Activated naive CD8-positive, alpha-beta T cell treated with anti-CD3 and anti-CD28 coated beads, Interleukin-2, amount 50 U/mL, for 16 hours (primary cell): ENCODE data around the gene OLFML2B.
"Not testable (repeated sequence)": the region's sequence is repeated elsewhere in the genome, so short reads cannot be mapped to it uniquely, and the experiment has no call there.

ENCODE experiments used
- DNase-seq: peaks from one replicate; pipeline ENCODE4 v3.0.0-alpha.2; 2020; ENCODE audit warnings: low read depth, low spot score

Gene OLFML2B

GRCh38 chr1:162035241-162035640 is 11.6 kb upstream of the OLFML2B start:
- no peak for DNase-seq

GRCh38 chr1:162033428-162033827 is 9.8 kb upstream of the OLFML2B start:
- no peak for DNase-seq

DNA sequence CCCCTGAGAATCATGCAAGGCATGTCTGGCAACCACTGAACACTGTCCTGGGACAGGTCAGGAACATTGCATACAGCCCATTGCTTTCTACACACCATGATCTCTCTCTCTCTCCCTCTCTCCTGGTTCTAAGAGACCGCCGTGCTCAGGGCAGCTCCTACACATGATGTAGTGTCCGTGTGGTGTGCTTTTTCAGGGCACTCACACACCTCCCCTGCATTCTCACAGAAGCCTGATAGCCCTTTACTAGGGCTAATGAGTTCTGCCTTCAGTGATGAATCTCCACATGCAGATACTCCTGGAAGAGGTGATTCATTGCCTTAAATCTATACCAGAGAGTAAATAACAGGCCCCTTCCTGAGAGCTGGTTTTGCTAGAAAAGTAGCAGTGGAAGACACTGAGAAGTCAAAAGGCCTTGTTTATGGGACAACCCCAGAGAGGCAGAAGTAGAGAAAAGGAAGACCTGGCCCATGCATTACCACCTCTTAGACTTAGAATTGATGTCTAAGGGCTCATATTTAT is 7.2 kb upstream of the OLFML2B start:
- DNase-seq, result no peak

DNA sequence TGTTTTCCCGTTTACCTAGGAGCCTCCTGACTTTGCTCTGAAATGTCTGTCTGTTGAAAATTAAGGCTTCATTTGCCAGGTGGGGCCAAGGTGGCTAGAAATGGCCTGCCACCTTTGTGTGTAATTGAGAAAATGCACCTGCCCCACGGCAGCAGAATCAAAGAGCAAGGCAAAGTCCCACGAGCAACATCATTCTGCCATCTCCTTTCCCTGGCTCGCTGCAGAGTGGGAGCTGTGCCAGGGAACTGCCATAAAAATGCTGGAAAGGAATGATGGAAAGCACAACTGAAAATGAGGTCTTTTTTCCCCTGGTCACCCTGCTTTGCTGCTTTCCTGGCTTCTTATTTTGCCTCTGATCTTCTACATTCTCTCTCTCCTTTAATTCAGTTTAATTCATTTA is 5.5 kb upstream of the OLFML2B start:
- DNase-seq, result no peak

GRCh38 chr1:162028726-162029125 is 5.1 kb upstream of the OLFML2B start:
- DNase-seq, result no peak

- DNase-seq, result no peak
Observed at GRCh38 chr1:162026881-162027280, 3.2 kb upstream of the OLFML2B start.

DNA sequence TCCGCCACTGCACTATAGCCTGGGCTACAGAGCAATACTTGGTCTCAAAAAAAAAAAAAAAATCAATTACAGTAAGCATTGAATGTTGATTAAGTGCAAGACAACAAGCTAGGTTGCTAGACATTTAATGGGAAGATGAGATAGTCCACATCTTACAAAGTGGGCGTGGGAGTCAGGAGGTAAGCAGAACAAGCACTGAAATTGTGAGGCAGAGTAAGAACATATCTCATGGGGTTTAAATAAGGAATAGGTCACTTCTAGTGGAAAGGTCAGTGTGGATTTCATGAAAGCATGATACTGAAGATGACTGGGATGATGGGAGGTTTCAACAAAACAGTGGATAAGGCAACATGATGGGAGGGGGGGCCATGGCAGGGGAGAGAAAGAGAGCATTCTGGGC is 1.9 kb upstream of the OLFML2B start:
- DNase-seq, result no peak

DNA sequence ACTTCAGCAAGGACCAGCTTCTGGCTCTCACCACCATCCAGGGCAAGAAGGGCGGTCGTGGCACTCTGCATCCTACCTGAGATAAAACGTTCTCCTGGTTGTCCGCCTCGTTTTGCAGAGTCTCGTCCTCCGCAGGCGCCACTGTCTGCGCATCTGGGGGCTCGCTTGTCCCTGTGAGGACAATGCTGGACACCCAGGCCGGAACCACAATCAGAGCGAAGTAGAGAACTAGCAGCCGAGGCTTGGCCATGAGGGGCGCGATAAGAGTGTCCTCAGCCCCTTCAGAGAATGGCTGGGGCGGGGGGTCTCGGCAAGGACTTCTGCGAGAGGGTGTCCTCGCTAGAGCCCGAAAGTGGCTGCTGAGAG is 505 bp downstream of the OLFML2B start:
- DNase-seq, result no peak

- DNase-seq, result no peak
Observed at GRCh38 chr1:162022626-162023025, 1.0 kb downstream of the OLFML2B start.

DNA sequence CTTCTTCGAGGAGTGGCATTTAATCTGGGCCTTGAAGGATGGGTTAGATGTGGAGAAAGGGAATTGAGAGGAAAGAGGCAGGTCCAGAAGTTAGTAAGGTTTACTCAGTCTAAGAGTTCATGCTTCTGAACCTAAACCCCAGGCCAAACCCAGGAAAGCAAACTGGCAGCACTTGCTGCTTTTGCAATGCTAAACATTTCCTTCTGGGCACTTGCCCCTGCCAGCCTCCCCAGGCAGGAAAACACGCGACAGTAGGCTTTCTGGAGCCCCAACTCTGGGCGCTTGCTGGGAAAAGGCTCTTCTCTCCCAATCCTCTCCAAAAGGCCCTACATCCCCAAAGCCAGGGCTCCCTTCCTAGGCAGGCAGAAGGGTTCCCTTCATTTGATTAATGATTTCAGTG is 2.5 kb downstream of the OLFML2B start:
- no peak for DNase-seq

GRCh38 chr1:162020150-162020549 is 3.5 kb downstream of the OLFML2B start:
- no peak for DNase-seq

DNA sequence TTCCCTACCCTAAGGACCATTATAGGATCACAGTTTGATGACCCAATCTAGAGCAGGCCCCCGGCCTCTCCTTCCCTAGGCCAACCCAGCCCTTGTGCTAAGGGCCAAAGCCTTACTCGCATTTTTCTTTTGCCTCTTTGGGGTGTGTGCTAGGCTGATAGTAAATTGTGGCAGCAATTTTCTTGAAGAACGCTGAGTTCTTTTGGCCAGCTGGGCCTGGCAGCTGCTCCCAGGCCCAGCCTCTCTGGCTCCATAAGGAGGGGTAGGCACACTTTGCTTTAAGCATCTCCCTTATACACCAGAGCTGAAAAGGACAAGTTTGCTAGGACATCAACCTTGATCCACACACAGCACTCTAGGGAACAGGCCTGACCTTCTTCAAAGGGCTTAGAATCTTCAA is 4.2 kb downstream of the OLFML2B start:
- no peak for DNase-seq

DNA sequence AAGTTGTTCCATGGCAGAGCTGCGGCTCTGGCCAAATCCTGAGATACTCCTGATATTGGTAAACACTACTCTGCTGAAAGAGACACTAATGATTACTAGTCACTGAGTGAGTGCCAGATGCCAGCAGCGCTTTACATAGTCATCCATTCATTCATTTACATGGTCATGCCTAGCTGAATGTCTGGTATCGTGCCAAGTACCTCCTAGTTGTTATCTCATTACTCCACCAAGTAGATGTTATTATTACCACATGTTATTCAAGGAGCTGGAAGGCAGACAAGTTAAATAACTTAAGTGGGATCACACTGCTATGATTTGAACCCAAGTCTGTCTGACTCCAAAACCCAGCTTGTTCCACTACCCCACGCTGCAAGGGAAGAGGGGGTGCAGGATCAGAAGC is 4.7 kb downstream of the OLFML2B start:
- no peak for DNase-seq

DNA sequence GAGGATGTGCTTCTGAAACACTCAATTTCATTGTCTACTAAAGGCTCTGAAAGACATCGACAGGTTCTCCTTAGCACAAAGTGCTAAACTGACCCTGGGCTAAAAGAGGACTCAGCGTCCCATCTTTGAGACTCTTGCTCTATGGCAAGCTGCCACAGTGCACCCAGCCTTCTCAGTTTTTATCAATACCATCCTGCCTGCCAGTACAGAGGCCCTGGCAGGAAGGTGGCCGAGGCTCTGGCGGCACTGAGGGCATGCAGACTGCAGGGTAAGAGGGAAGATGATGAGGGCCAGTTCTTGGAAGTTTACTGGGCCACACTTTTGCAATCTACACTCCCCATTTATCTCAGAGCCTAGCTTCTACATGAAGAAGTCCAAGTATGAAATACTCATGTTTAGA is 5.3 kb downstream of the OLFML2B start:
- no peak for DNase-seq

GRCh38 chr1:162017791-162018190 is 5.9 kb downstream of the OLFML2B start:
- DNase-seq, result not testable (repeated sequence)

- no peak for DNase-seq
Observed at GRCh38 chr1:162016631-162017030, 7.0 kb downstream of the OLFML2B start.

DNA sequence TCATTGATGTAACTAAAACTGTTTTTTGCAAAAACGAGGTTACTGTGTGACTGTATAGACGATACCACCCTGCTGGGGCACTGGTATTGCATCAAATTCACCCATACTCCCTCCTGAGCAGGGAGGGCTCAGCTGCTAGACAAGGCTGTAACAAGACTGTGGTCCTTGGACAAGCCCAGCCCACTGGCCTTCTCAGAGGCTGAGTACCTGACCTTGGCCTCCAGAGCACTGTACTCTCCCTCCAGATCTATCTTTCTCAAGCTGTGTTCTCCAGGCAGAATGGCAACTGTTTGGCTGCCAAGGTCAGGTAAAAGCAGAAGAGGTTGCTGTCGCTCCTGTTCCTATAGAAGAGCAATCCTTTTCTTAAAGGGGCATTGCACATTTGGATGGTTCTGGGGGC is 8.5 kb downstream of the OLFML2B start:
- DNase-seq, result no peak

GRCh38 chr1:162014202-162014601 is 9.5 kb downstream of the OLFML2B start:
- DNase-seq, result no peak

DNA sequence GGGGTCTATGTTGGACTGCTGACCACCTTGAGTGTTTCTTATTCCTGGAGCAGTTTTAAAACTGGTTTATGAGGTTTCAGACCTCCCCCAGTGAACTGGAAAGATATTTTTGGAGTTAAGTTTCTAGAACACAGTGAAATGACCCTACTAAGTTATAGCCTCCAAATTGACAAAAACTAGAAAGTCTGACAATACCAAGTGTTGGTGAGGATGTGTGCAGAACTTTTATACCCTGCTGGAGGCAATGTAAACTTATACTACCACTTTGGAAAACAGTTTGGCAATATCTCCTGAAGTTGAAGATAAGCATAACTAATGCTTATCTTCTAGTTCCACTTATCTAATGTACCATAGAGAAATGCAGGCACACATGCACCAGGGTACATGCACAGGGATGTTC is 10.4 kb downstream of the OLFML2B start:
- DNase-seq, result no peak

DNA sequence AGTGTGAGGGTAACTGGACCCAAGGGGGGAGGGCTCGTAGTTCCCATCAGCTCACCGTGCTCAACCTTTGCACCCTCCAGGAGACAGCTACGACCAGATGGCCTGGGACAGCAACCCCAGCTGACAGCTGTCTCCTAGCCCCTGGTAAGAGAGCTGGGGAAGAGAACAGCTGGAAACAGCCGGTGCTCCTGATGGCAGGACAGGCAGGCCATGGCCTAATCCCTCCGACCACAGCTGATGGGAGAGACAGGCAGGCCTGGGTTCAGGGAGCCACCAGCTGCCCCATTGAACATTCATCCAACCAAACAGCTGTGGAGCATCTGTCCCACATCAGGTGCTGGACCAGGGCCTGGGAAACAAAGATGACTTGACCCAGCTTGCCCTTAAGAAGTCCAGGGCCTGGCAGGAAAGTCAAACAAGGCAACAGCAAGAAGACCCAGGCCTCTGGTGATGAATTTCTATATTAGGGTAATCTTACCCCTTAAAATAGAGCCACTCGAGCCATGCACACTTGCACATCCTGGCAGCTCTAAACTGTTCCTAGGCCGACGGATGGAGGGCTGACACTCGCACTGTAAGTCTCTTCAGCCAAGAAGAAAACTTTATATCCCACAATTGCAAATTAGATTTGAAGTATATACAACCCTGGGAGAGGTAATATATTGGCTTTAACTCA is 12.2 kb downstream of the OLFML2B start:
- DNase-seq, result no peak

GRCh38 chr1:162010175-162010506 is 13.5 kb downstream of the OLFML2B start:
- DNase-seq, result no peak

GRCh38 chr1:162009501-162010174 is 14.0 kb downstream of the OLFML2B start:
- DNase-seq, result no peak

DNA sequence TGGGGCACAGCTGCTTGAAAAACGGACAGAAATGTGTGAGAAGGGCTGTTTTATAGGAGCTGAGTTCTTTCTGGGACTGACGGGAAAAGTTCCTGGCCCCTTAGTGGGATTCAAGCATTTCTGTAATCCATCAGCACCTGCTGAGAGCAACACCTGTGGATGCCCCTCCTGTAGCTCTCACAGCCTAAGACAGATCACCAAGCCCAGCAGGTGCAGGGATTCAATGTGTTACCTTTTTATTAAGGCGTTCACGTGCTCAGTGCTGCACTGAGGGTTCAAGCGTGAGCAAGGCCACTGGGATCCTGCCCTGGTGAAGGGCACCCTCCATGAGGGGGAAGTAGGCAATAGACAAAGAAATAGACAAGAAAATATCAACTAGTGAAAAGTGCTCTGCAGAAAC is 14.9 kb downstream of the OLFML2B start:
- no peak for DNase-seq

- DNase-seq, result no peak
Observed at GRCh38 chr1:162007466-162007865, 16.2 kb downstream of the OLFML2B start.
